NCI-H1417 treated with DMSO at 0.1 percent for 48 hours (cell line): ENCODE data around the gene PTPN23.

Experiments
- DNase-seq: peaks from one replicate; lab custom pipeline; 2025; lab: John Stamatoyannopoulos, UW

PTPN23 gene

DNA sequence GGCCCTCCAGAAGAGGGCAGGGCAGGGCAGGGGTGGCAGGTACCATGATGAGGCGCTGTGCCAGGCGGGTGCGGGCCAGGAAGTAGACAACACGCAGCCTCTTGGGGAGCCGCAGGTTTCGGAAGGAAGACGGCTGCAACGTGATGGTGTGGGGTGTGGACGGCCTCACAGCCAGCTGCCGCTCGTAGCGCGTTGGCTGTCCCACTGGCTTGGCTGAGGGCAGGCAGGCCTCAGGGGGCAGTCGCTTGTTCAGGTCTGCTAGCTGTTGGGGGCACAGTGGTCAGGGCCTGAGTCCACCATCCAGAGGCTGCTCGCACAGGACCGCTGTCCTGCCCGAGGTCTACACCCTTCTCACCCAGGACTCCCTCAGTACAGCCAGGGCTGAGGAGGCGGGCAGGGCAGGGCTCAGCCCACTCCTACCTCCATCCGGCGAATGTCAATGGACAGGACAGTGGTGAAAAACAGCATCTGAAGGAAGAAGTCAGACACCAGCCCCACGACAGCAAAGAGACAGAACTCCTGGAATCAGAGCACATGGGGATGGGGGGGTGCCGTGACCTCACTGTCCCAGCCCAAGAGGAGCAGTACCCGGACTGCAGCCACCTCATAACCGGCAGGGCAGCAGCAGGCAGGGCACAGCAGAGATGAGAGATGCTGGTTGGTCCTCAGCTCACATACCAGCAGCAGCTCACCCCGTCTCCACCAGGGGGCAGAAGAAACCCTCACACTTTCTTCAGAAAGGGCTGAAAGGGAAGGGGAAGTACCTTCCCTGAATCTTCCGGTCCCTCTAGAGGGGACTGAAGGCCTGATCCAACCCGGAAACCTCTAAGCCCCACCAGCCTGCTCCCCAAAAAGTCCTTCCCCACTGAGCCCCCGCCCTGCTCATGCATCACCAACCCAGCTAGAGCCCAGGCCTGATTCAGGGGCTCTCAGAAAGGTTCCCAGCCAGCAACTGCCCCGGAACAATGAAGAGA is 40.0 kb downstream of the PTPN23 start:
- DNase-seq: no peak

DNA sequence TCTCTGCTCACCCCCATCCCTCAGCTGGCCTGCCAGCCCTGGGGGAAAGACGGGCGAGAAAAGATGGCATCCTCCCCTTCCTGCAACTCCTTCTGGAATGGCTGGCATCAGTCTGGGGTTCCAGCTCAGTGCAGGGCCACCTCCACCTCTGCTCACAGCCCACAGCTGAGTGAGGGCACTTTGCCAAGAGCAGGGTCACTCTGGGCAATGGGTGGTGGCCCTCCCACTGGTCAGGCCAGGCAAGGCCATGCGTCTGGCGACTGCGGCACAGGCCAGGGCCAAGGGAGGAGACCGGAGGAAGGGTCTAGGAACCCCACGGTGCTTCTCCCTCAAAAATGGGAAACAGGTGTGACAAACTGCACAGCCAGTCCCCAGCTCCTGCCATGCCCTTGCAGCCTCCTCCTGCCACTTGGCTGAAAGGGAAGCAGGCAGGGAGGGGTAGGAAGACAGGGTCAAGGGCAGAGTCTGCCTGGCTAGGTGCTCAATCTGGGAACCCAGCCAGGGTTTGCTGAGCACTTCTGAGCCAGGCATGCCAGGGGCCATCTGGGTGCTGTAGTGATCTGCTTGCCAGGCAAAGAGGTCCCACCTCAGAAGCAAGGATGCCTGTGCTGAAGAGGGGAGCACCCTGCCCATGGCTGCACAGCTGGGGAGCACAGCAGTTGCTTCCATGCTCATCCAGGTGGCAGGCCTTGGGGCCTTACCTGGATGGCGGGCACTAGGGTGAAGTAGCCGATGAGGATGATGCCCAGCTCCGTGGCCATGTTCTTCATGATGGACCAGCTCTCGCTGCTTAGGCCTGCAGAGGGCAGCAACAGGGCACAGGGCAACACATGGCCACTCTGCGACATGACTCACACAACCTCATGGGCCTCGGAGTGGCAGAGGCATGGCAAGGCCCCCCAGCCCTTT is 41.2 kb downstream of the PTPN23 start:
- no peak for DNase-seq

GRCh38 chr3:47422743-47423142 is 41.9 kb downstream of the PTPN23 start:
- no peak for DNase-seq

- DNase-seq: no peak
These were observed 42.8 kb downstream of the PTPN23 start for GRCh38 chr3:47423548-47424145.

GRCh38 chr3:47424434-47425382 is 43.9 kb downstream of the PTPN23 start:
- no peak for DNase-seq

DNA sequence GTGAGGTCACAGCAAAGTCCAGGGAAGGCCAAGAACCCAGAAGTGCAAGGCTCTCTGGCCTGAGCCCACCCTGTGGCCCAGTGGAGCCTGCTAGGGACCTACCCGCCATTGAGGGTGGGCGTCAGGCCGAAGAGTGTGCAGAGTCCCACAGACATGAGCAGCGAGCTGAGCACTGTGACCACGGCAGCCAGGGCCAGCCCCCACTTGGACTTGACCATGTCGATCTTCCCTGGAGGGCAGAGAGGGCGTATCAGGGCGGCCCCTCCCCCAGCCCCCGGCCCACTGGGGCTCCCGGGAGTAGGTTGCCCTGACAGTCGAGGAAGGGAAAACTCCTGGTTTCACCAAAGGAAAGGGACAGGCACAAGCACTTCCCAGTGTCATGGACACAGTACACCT is 44.6 kb downstream of the PTPN23 start:
- no peak for DNase-seq

- DNase-seq: no peak
These were observed 45.1 kb downstream of the PTPN23 start for GRCh38 chr3:47425959-47426358.

DNA sequence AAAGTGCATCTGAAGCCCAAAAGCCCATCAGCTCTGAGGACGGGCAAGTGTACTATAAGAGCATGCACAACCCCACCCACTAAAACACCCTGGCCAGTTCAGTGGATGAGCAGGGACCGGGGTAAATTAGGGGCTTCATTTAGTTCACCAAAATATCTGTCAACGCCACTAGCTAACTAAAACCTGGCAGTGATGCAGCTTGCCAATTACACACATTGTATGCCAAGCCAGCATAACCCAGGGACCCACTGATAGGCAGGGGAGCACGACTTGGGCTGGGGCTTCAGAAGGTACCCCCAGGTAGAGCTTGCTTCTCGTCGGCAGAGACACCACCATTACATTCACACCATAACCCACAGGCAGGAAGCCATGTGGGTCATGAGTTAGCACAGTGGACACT is 47.0 kb downstream of the PTPN23 start:
- DNase-seq: no peak

DNA sequence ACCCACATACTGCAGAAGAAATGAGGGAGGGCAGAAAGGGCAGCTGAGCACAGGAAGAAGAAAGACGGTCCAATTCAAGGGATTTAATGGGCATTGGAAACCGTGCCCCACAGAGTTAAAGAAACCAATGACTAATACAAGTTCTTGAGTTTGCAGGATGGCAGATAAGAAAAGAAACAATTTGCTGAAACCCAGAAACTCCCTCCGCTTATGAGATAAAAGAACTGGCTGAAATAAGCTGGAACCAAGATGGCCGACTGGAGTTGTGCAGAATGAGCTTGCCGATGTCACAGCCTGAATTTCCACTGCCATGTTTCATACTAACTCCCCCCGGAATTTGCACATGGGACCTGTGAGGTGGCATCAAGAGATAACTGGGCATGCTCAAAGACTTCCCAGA is 47.8 kb downstream of the PTPN23 start:
- DNase-seq: no peak

- no peak for DNase-seq
These were observed 48.9 kb downstream of the PTPN23 start for GRCh38 chr3:47429476-47430270.

DNA sequence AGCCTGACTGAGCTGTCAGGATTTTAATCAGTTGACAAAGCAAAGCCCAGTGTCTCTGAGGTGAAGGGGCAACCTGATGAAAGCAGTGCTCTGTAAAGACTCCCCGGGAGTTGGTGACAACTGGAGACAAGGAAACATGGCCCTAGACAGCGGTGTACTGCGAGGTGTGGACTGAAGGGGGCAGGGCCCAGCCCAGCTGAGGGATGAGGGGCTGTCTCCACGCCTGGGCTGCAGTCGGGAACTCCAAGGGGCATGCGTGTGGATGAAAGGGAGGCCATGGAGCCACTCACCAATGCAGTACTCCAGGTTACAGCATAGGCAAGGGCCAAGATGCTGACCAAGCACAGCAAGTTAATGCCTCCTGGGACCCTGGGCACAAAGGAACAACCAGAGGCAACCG is 49.8 kb downstream of the PTPN23 start:
- no peak for DNase-seq

DNA sequence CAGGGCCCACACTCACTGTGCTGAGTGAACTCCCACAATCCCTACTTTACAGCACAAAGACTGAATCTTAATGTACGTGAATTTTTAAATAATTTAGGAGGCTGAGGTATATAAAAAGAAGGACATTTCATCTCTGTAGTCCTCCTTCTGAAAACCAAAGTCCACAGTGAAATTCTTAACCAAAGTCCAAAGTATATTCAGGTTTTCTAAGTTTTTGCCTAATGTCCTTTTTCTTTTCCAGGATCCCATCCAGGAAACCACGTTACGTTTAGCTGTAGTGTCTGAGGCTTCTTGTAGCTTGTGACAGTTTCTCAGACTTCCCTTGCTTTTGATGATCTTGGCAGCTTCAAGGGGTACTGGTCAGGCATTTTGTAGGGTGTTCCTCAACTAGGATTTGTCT is 50.4 kb downstream of the PTPN23 start:
- no peak for DNase-seq

DNA sequence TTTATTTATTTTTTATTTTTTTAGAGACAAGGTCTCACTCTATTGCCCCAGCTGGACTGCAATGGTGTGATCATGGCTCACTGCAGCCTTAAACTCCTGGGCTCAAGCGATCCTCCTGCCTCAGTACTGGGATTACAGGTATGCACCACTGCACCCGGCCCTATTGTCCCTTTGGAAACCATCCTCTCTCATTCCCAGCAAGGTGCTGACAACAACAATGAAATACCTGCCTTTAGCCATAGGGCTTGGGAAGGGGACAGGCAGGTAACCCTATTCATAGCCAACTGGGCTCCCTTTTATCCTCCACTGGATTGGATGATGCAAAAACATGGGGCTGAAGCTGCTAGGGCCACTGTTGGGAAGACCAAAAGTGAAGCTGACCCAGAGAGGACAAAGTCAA is 51.9 kb downstream of the PTPN23 start:
- no peak for DNase-seq

DNA sequence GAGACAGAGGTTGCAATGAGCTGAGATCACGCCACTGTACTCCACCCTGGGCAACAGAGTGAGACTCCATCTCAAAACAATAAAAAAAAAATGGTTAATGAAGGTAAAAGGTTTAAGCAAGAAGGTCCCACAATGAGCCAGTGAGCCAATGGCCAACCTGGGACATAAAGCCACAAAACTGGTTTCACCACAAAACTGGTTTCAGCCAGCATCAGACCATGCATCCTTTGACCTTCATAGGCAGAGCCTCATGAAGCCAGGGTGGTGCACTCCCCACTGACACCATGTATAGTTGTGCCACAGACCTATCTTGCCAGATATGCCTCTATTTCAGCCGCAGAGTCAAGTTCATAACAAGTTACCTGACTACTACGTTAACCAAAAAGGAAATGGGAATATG is 53.0 kb downstream of the PTPN23 start:
- no peak for DNase-seq

GRCh38 chr3:47434849-47435248 is 54.0 kb downstream of the PTPN23 start:
- no peak for DNase-seq

GRCh38 chr3:47436180-47436579 is 55.4 kb downstream of the PTPN23 start:
- DNase-seq: no peak

DNA sequence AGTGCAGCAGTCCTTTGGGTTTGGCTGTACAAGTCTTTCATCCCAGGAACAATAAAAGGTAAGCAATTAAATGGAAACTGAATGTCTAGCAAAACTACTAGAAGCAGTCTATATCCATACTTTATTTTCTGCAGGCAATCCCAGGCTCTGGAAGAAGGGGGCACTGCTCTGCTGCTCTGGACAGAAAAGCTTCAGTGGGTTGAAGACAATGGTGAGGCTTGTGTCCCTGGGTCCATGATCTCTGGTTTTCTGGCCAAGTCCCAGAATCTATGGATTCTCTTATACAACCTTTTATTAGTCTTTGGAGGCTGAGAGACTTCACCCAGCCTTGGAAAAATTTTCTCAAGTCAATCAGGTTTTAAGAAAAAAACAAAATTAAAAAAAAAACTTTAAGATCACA is 59.3 kb downstream of the PTPN23 start:
- DNase-seq: no peak

DNA sequence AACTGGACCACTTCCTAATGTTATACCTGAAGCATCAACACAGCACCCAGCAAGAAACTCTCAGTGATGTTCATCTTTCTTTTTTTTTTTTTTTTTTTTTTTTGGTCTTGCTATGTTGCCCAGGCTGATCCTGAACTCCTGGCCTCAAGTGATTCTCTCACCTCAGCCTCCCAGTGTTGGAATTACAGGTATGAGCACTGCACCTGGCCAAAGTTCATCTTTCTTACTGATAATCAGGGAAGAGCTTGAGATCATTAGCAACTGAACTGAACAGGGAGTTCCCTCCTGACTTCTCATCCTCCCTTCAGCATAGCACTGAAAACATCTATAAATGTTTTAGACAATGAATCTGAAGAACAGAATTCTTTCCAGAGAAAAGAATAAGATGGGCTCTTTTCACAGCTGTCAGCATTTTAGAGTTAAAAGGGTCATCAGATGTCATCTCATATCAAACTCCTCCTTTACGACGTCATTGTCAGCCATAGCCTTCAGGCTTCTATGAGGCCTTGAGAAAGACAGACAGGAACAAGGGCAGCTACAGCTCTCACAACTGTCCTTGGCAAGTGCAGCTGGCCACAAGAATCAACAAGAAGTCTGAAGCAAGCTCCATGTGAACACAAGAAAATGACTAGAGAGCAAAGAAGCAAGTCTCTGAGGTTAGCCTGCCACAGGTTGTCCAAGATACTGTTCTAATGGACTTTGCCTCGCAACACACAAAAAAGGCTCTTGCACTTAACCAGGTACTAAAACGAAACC is 61.2 kb downstream of the PTPN23 start:
- no peak for DNase-seq

DNA sequence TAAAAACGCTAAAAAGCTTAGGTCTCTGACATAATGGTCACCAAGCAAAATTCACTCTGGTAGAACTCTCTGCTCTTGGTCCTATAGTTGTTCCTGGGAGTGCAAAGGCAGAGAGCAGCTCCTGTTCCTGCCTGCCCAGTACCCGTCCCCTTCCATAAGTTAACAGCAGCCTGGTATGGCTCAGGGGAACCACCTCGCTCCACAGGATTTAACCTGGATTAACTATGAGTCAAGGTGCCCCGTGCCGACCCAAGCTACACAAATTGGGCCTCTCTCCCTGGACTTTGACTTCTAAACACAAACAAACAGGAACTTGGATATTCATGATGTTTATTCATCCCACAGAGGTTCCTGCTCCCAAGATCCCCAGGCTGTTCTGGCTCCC is 62.8 kb downstream of the PTPN23 start:
- DNase-seq: no peak

DNA sequence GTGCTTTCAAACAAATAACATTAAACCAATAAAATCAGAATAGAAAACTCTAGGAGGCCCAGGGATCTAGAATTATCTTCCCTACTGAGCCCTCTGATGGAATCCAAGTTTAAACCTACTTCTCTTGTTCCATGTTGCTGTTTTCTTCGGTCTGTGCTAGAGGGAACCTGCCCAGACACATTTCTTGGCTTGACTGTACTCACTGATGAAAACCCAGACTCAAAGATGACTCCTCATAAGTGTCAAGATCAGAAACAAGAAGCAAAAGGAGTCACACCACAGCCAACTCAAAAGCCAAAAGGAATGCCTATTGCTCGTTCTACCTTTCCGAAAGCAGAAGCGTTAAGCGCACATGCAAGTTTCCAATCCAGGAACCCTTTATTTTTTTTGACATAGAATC is 63.3 kb downstream of the PTPN23 start:
- DNase-seq: no peak
